Suprapubic skin (tissue), 3 donors: Measurements from ENCODE around the gene TOPORS.

Source experiments
- CTCF ChIP-seq, 2 donors: fragments of 200-600 bp in 1 of 2; fragments of 450-650 bp in 1 of 2; sonication (generic) in 1 of 2; IDR thresholded peaks; one replicate each; pipeline ENCODE4 v1.5.1; 2016 to 2019; ENCODE audit warnings: antibody characterized with exemption in 2 of 2, mild to moderate bottlenecking in 1 of 2, moderate library complexity in 1 of 2
- POLR2AphosphoS5 ChIP-seq, 3 donors: sonication (generic); formaldehyde crosslinking; IDR thresholded peaks; one replicate each; pipeline ENCODE4 v1.6.1; 2017; ENCODE audit warnings: antibody characterized with exemption in 3 of 3

GRCh38 chr9:32573821-32574220, 21.4 kb upstream of the TOPORS start:
- TF ChIP-seq CTCF (IDR thresholded peaks at IDR 0.05) (no peak), POLR2AphosphoS5 (IDR thresholded peaks at IDR 0.05) (no peak)
